GM18499 (cell line): Measurements from ENCODE around the gene TDO2.
"Not testable (repeated sequence)": the region's sequence is repeated elsewhere in the genome, so short reads cannot be mapped to it uniquely, and the experiment has no call there.

ENCODE experiments used
- ATAC-seq: cut with Tn5 transposase; IDR thresholded peaks from one replicate; pipeline ENCODE4 v1.9.1; 2021; ENCODE audit warnings: moderate number of reproducible peaks; ENCODE audit not compliant: insufficient read depth, unreplicated experiment

The TDO2 gene

GRCh38 chr4:155906554-155907247 is 3.2 kb downstream of the TDO2 start:
- ATAC-seq: no peak

- ATAC-seq: no peak
These were observed 4.1 kb downstream of the TDO2 start for GRCh38 chr4:155907556-155907955.

GRCh38 chr4:155908187-155909139 is 5.0 kb downstream of the TDO2 start:
- no peak for ATAC-seq

GRCh38 chr4:155909615-155910226 is 6.2 kb downstream of the TDO2 start:
- ATAC-seq: no peak

- ATAC-seq: no peak
These were observed 8.4 kb downstream of the TDO2 start for GRCh38 chr4:155911905-155912304.

GRCh38 chr4:155914782-155915181 is 11.3 kb downstream of the TDO2 start:
- ATAC-seq: no peak

- ATAC-seq: no peak
These were observed 18.1 kb downstream of the TDO2 start for GRCh38 chr4:155921597-155921996.

- no peak for ATAC-seq
These were observed 21.1 kb downstream of the TDO2 start for GRCh38 chr4:155924637-155925036.

GRCh38 chr4:155929833-155930232 is 26.3 kb downstream of the TDO2 start:
- ATAC-seq: no peak

- no peak for ATAC-seq
These were observed 26.8 kb downstream of the TDO2 start for GRCh38 chr4:155930330-155930729.

- ATAC-seq: no peak
These were observed 28.1 kb downstream of the TDO2 start for GRCh38 chr4:155931634-155932033.

GRCh38 chr4:155934634-155935033 is 31.1 kb downstream of the TDO2 start:
- not testable (repeated sequence) for ATAC-seq

- ATAC-seq: no peak
These were observed 32.0 kb downstream of the TDO2 start for GRCh38 chr4:155935389-155935986.

- ATAC-seq: no peak
These were observed 37.7 kb downstream of the TDO2 start for GRCh38 chr4:155941085-155941790.

- no peak for ATAC-seq
These were observed 38.3 kb downstream of the TDO2 start for GRCh38 chr4:155941820-155942219.

GRCh38 chr4:155943605-155944291 is 40.3 kb downstream of the TDO2 start:
- no peak for ATAC-seq

- ATAC-seq: no peak
These were observed 41.0 kb downstream of the TDO2 start for GRCh38 chr4:155944516-155944915.

- no peak for ATAC-seq
These were observed 43.0 kb downstream of the TDO2 start for GRCh38 chr4:155946486-155946885.

- no peak for ATAC-seq
These were observed 45.0 kb downstream of the TDO2 start for GRCh38 chr4:155948541-155948940.
